Measurements from ENCODE around the gene CDC42EP1.
"Not testable (repeated sequence)": the region's sequence is repeated elsewhere in the genome, so short reads cannot be mapped to it uniquely, and the experiment has no call there.

Gene CDC42EP1

GRCh38 chr22:37559901-37560607 is at the start of gene CDC42EP1:
Gene CDC42EP1, plus strand, starts transcription at chr22:37560480. Its CDS starts 5,870 bp downstream, at chr22:37566350.
- peak; percentile 54 for DNase-seq (ENCODE audit: low spot score)

- no peak for DNase-seq (ENCODE audit: low spot score)
These were observed 48.7 kb upstream of the CDC42EP1 start for GRCh38 chr22:37511395-37512104.

GRCh38 chr22:37514526-37515051 is 45.7 kb upstream of the CDC42EP1 start:
- DNase-seq (ENCODE audit: low spot score), result no peak

GRCh38 chr22:37515901-37516300 is 44.4 kb upstream of the CDC42EP1 start:
- no peak for DNase-seq (ENCODE audit: low spot score)

- no peak for DNase-seq (ENCODE audit: low spot score)
These were observed 43.8 kb upstream of the CDC42EP1 start for GRCh38 chr22:37516456-37516855.

- DNase-seq (ENCODE audit: low spot score), result no peak
These were observed 42.3 kb upstream of the CDC42EP1 start for GRCh38 chr22:37517826-37518450.

- no peak for DNase-seq (ENCODE audit: low spot score)
These were observed 41.6 kb upstream of the CDC42EP1 start for GRCh38 chr22:37518509-37519267.

- DNase-seq (ENCODE audit: low spot score), result peak; percentile 38
These were observed 40.7 kb upstream of the CDC42EP1 start, which contains the start of gene CARD10 for GRCh38 chr22:37519268-37520195. Gene CARD10, minus strand, starts transcription at chr22:37519415. Its CDS starts 215 bp downstream, at chr22:37519200.

- DNase-seq (ENCODE audit: low spot score), result no peak
These were observed 39.5 kb upstream of the CDC42EP1 start for GRCh38 chr22:37520776-37521191.

GRCh38 chr22:37521236-37521739 is 39.0 kb upstream of the CDC42EP1 start:
- no peak for DNase-seq (ENCODE audit: low spot score)

- DNase-seq (ENCODE audit: low spot score), result no peak
These were observed 37.8 kb upstream of the CDC42EP1 start for GRCh38 chr22:37522482-37522881.

GRCh38 chr22:37525073-37525745 is 35.1 kb upstream of the CDC42EP1 start:
- peak; percentile 76 for DNase-seq (ENCODE audit: low spot score)

GRCh38 chr22:37525746-37526350 is 34.4 kb upstream of the CDC42EP1 start:
- DNase-seq (ENCODE audit: low spot score), result no peak

GRCh38 chr22:37526376-37526775 is 33.9 kb upstream of the CDC42EP1 start:
- no peak for DNase-seq (ENCODE audit: low spot score)

- not testable (repeated sequence) for DNase-seq (ENCODE audit: low spot score)
These were observed 33.1 kb upstream of the CDC42EP1 start for GRCh38 chr22:37527081-37527752.

- DNase-seq (ENCODE audit: low spot score), result not testable (repeated sequence)
These were observed 32.3 kb upstream of the CDC42EP1 start for GRCh38 chr22:37527952-37528351.

- peak; percentile 28 for DNase-seq (ENCODE audit: low spot score)
These were observed 30.5 kb upstream of the CDC42EP1 start for GRCh38 chr22:37529652-37530345.

GRCh38 chr22:37533995-37534394 is 26.3 kb upstream of the CDC42EP1 start:
- no peak for DNase-seq (ENCODE audit: low spot score)

All from LoVo (cell line).